MM.1S (cell line): ENCODE measurements around the gene KRT80.

Experiments used
- DNase-seq: peaks from one replicate; pipeline ENCODE4 v3.0.0-alpha.2; 2015
- H2AFZ ChIP-seq: fragments of 300-600 bp; sonication (generic); 2 replicates; pipeline ENCODE4 v1.6.0; 2016; ENCODE audit warnings: antibody characterized with exemption, low read length
- H3F3A ChIP-seq: fragments of 300-600 bp; sonication (generic); 2 replicates; pipeline ENCODE4 v1.6.1; 2016; ENCODE audit warnings: mild to moderate bottlenecking, antibody characterized with exemption, low read length, moderate library complexity, mixed read lengths; ENCODE audit not compliant: insufficient read depth
- H3K27ac ChIP-seq: fragments of 300-600 bp; sonication (generic); 2 replicates; pipeline ENCODE4 v1.5.1; 2016; ENCODE audit warnings: mild to moderate bottlenecking, low read length
- H3K27me3 ChIP-seq: fragments of 300-600 bp; sonication (generic); replicated peaks from 2 replicates; pipeline ENCODE4 v1.6.0; 2016; ENCODE audit warnings: low read length; ENCODE audit not compliant: insufficient read depth
- H3K36me3 ChIP-seq: fragments of 300-600 bp; sonication (generic); replicated peaks from 2 replicates; pipeline ENCODE4 v1.6.1; 2016; ENCODE audit warnings: mild to moderate bottlenecking, low read length, mixed read lengths; ENCODE audit not compliant: insufficient read depth
- H3K4me1 ChIP-seq: fragments of 300-600 bp; sonication (generic); 2 replicates; pipeline ENCODE4 v1.6.1; 2016; ENCODE audit warnings: low read length, mixed read lengths
- H3K4me2 ChIP-seq: fragments of 300-600 bp; sonication (generic); 2 replicates; pipeline ENCODE4 v1.6.0; 2016; ENCODE audit warnings: low read depth, low read length
- H3K4me3 ChIP-seq: fragments of 300-600 bp; sonication (generic); 2 replicates; pipeline ENCODE4 v1.5.1; 2016; ENCODE audit warnings: low read length, mixed read lengths
- H3K79me2 ChIP-seq: fragments of 300-600 bp; sonication (generic); 2 replicates; pipeline ENCODE4 v1.6.1; 2016; ENCODE audit warnings: mixed run types, low read length, mixed read lengths
- H3K9ac ChIP-seq: fragments of 300-600 bp; sonication (generic); 2 replicates; pipeline ENCODE4 v1.6.1; 2016; ENCODE audit warnings: low read length, mixed read lengths
- H3K9me2 ChIP-seq: fragments of 300-600 bp; sonication (generic); replicated peaks from 2 replicates; pipeline ENCODE4 v1.6.1; 2016; ENCODE audit warnings: mild to moderate bottlenecking, low read length, mixed read lengths; ENCODE audit not compliant: insufficient read depth
- H3K9me3 ChIP-seq: fragments of 300-600 bp; sonication (generic); replicated peaks from 2 replicates; pipeline ENCODE4 v1.6.1; 2016; ENCODE audit warnings: mild to moderate bottlenecking, low read length, mixed read lengths; ENCODE audit not compliant: insufficient read depth
- H4K20me1 ChIP-seq: fragments of 300-600 bp; sonication (generic); 2 replicates; pipeline ENCODE4 v1.6.1; 2016; ENCODE audit warnings: mild to moderate bottlenecking, low read length, moderate library complexity, mixed read lengths; ENCODE audit not compliant: insufficient read depth
- EZH2 ChIP-seq: fragments of 300-600 bp; sonication (generic); optimal IDR thresholded peaks from 2 replicates; pipeline ENCODE3; 2017; ENCODE audit warnings: low read depth, mild to moderate bottlenecking, antibody characterized with exemption, low read length, mixed read lengths
- EZH2phosphoT487 ChIP-seq: fragments of 300-600 bp; sonication (generic); IDR thresholded peaks from 2 replicates; pipeline ENCODE4 v1.6.1; 2018; ENCODE audit warnings: antibody characterized with exemption, low read length
- TF ChIP-seq, protein P1 (sequence below): fragments of 300-600 bp; sonication (generic); IDR thresholded peaks from 2 replicates; pipeline ENCODE4 v1.5.1; 2016; ENCODE audit warnings: antibody characterized with exemption, low read length, mixed read lengths

The KRT80 gene

DNA sequence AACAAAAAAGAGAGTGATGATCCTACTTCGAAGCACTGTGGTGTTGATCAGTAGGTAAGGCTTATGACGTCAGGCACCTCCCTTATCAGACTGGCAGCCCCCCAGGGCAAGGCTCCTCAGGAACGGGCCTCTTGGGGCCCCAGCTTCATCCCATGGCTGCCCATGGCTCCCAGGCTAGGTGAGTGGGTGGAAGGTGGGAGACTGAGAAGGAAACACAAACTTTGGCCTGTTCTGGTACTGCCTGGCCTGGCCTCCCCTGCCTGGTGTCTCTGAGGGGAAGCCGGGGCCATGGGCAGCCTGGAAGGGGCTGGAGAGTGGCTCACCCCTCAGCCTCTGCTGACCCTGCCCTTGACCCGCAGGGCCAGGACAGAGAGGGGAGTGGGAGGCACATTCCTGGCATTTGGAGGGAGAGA is 38.9 kb downstream of the KRT80 start:
- Histone ChIP-seq H3K4me3 (no peak overlapping the region), H3K9ac (no peak overlapping the region), H4K20me1 (no peaks in the 10 kb centered on the region), H3K9me3 (no peaks in the 10 kb centered on the region), H3K27me3 (no peaks in the 10 kb centered on the region; the same call in 1 of the 2 replicates), H3F3A (no peaks in the 10 kb centered on the region), H3K4me1 (no peaks in the 10 kb centered on the region), H3K79me2 (no peaks in the 10 kb centered on the region), H3K27ac (no peak overlapping the region), H3K9me2 (no peaks in the 10 kb centered on the region), H2AFZ (no peak overlapping the region), H3K4me2 (no peak overlapping the region), H3K36me3 (no peaks in the 10 kb centered on the region)
- TF ChIP-seq EZH2 (no peak), EZH2phosphoT487 (no peak)
- TF ChIP-seq, protein P1, sequence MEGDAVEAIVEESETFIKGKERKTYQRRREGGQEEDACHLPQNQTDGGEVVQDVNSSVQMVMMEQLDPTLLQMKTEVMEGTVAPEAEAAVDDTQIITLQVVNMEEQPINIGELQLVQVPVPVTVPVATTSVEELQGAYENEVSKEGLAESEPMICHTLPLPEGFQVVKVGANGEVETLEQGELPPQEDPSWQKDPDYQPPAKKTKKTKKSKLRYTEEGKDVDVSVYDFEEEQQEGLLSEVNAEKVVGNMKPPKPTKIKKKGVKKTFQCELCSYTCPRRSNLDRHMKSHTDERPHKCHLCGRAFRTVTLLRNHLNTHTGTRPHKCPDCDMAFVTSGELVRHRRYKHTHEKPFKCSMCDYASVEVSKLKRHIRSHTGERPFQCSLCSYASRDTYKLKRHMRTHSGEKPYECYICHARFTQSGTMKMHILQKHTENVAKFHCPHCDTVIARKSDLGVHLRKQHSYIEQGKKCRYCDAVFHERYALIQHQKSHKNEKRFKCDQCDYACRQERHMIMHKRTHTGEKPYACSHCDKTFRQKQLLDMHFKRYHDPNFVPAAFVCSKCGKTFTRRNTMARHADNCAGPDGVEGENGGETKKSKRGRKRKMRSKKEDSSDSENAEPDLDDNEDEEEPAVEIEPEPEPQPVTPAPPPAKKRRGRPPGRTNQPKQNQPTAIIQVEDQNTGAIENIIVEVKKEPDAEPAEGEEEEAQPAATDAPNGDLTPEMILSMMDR: no peak
- no peak for DNase-seq

DNA sequence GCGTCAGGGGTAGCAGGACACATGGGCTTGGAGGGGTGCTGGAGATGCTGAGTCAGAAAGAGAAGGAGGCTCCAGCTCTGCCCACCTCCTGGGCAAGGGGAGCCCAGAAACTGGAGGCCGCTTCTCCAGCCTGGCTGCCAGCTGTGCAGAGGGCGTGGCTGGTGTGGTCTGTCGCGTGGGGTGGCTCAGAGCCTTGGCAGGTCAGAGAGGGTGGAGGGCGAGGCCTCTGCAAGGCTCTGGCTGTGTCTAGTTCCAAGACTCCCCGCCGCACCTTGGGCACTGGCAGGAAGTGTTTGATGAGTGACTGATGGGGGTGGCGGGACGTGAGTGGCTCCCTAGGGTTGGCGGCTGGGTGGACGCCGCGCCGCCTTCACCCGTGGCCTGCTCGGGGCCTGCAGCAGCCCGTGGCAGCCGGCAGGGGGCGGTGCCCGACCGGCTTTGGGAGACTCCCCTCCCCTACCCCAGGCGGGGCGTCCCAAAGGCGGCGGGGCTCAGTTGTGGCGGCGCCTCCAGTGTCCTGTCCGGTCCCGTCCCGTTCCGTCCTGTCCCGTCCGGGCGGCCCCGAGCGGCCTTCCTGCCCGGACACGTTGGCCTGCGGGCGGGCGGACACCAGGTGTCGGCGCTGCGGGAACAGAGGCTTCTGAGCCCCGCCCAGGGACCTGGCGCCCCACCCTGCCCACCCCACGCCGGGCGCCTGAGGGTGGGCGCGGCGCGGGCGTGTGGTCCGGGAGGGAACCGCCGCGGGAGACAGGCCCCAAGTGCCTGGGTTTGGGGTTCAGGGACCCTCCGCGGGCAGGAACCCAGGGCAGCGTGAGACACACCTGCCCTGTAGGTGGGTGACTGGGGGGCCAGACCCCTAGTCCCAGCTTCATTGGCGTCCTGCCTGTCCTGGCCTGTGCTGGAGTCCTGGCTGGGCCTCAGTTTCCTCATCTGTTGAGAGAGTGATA is 39.7 kb downstream of the KRT80 start:
- no peaks in the 10 kb centered on the region for H3K4me1 ChIP-seq
- no peaks in the 10 kb centered on the region for H4K20me1 ChIP-seq
- H3K36me3 ChIP-seq: no peaks in the 10 kb centered on the region
- H3K4me2 ChIP-seq: peak overlapping the region; percentile 60
- no peaks in the 10 kb centered on the region for H3F3A ChIP-seq
- H3K79me2 ChIP-seq: no peaks in the 10 kb centered on the region
- TF ChIP-seq, protein P1: peak; percentile 84
- no peak for TF ChIP-seq EZH2
- no peaks in the 10 kb centered on the region; the same call in 1 of the 2 replicates for H3K27me3 ChIP-seq
- peak overlapping the region; percentile 49 for H3K4me3 ChIP-seq
- H3K27ac ChIP-seq: no peak overlapping the region
- H3K9ac ChIP-seq: no peak overlapping the region
- H2AFZ ChIP-seq: peak overlapping the region; percentile 50
- H3K9me3 ChIP-seq: no peaks in the 10 kb centered on the region
- H3K9me2 ChIP-seq: no peaks in the 10 kb centered on the region
- DNase-seq: peak; percentile 58

DNA sequence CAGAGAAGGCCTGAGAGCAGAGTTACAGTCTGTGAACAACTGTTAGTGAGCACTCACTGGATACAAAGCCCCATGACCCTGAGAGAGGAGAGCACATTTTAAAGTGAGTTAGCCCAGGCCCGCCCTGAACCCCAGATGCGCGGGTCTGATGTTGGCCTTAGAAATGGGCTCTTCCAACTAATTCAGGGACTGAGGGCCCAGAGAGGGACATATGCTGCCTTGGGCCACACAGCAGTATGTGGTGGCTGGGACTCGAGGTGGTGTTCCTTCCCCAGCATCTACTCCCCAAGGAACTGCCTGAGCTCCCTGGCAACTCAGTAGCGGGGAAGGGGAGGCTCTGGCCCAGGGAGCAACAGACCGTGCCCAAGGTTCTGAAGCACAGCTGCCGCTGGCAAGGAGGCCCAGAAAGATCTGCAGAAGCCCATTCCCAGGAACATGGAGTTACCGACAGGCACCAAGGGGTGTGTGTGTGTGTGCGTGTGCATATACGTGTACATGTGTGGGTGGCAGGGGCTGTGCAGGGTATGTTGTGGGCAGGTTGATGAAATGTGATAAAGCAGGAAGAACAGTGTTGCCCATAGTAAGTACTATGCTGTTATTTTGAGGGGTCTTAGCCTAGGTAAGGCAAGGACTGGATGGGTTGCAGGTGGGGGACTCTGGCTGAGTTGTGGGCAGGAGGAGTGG is 40.5 kb downstream of the KRT80 start:
- no peaks in the 10 kb centered on the region; the same call in 1 of the 2 replicates for H3K27me3 ChIP-seq
- no peak overlapping the region for H3K9ac ChIP-seq
- TF ChIP-seq EZH2phosphoT487: no peak
- peak overlapping the region; percentile 50; the same call in 1 of the 2 replicates for H2AFZ ChIP-seq
- H4K20me1 ChIP-seq: no peaks in the 10 kb centered on the region
- H3K36me3 ChIP-seq: no peaks in the 10 kb centered on the region
- H3K4me3 ChIP-seq: no peak overlapping the region
- H3K27ac ChIP-seq: no peak overlapping the region
- no peaks in the 10 kb centered on the region for H3K9me3 ChIP-seq
- no peaks in the 10 kb centered on the region for H3K9me2 ChIP-seq
- H3K4me1 ChIP-seq: no peaks in the 10 kb centered on the region
- H3F3A ChIP-seq: no peaks in the 10 kb centered on the region
- H3K4me2 ChIP-seq: peak overlapping the region; percentile 60; the same call in 1 of the 2 replicates
- no peak for DNase-seq
- no peaks in the 10 kb centered on the region for H3K79me2 ChIP-seq
